Colonic mucosa (tissue), 4 donors: Measurements from ENCODE around the gene SYNE3. TPM values are rescaled to one million over a fixed set of nuclear protein-coding genes. Genes with fewer than 3 reads are reported as not detected.

Source experiments
- DNase-seq: peaks from one replicate; pipeline ENCODE4 v3.0.0-alpha.2; 2020
- H3K27ac ChIP-seq: fragments of 200-600 bp; one replicate; pipeline ENCODE4 v1.8.0; 2021
- H3K27me3 ChIP-seq: fragments of 200-600 bp; one replicate; pipeline ENCODE4 v1.8.0; 2021
- H3K36me3 ChIP-seq: fragments of 200-600 bp; one replicate; pipeline ENCODE4 v1.8.0; 2021
- H3K4me1 ChIP-seq: fragments of 200-600 bp; one replicate; pipeline ENCODE4 v1.8.0; 2021; ENCODE audit warnings: mild to moderate bottlenecking
- H3K4me3 ChIP-seq: fragments of 200-600 bp; one replicate; pipeline ENCODE4 v1.8.0; 2021
- H3K9ac ChIP-seq, 2 donors: one replicate each; pipeline ENCODE4 v1.7.0; 2013; ENCODE audit warnings: control low read depth in 2 of 2, low read depth in 2 of 2, low read length in 2 of 2
- H3K9me3 ChIP-seq: fragments of 200-600 bp; one replicate; pipeline ENCODE4 v1.8.0; 2021
- intact Hi-C: fragments of 100-400 bp; cut with DNase I; formaldehyde crosslinking; loops from one replicate; pipeline ENCODE4 v1.14.1; 2022
- total RNA-seq, 2 donors: library from RNA; stranded (reverse); fragmentation: NEBNext Ultra II Directional in 1 of 2; extraction: Animal tissue kit (Norgen Biotek cat#: 25700) in 1 of 2; gene quantifications; one replicate each; pipeline ENCODE4 v1.2.1, GENCODE V29; 2021
- TF ChIP-seq, protein P1 (sequence below): fragments of 200-600 bp; IDR thresholded peaks from one replicate; pipeline ENCODE4 v1.8.0; 2022; ENCODE audit warnings: antibody characterized with exemption, mild to moderate bottlenecking
- donor health status: healthy.
- donor health status: DM: no; HTN: no; CAD: no.
- donor health status: DM: no; HTN: no; CAD: no.

SYNE3 gene
- total RNA-seq, 2 donors from 2014 or later: 7.3 to 9.5 TPM

DNA sequence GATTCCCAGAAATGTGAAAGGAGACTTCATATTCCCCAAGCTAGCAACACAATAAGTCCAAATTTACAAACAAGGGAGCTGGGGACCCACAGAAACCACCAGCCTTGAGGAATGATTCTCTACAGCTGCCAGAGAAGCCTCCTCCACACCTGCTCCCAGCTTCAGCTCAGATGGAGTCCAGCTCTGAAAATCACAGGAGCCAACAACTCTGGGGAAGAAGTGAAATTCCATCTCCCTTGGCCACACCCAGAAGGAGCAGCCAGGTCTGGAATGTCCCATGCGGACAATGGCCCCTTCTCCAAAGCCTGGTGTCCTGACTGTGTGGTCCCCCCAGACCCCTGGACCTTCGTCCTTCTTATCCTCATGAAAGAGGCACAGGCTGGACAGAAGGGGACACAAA, 45.4 kb downstream of the SYNE3 start:
- Histone ChIP-seq H3K27me3 (no peaks in the 10 kb centered on the region), H3K4me3 (no peak overlapping the region), H3K36me3 (peaks cover 4% of the 10 kb centered on the region), H3K27ac (no peak overlapping the region), H3K9me3 (no peaks in the 10 kb centered on the region), H3K4me1 (peaks cover 3% of the 10 kb centered on the region), H3K9ac (peak overlapping the region in 1 of 2 donors; percentile 2)
- intact Hi-C loops: no loop called here
- no peak for DNase-seq
- TF ChIP-seq, protein P1, sequence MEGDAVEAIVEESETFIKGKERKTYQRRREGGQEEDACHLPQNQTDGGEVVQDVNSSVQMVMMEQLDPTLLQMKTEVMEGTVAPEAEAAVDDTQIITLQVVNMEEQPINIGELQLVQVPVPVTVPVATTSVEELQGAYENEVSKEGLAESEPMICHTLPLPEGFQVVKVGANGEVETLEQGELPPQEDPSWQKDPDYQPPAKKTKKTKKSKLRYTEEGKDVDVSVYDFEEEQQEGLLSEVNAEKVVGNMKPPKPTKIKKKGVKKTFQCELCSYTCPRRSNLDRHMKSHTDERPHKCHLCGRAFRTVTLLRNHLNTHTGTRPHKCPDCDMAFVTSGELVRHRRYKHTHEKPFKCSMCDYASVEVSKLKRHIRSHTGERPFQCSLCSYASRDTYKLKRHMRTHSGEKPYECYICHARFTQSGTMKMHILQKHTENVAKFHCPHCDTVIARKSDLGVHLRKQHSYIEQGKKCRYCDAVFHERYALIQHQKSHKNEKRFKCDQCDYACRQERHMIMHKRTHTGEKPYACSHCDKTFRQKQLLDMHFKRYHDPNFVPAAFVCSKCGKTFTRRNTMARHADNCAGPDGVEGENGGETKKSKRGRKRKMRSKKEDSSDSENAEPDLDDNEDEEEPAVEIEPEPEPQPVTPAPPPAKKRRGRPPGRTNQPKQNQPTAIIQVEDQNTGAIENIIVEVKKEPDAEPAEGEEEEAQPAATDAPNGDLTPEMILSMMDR: no peak

DNA sequence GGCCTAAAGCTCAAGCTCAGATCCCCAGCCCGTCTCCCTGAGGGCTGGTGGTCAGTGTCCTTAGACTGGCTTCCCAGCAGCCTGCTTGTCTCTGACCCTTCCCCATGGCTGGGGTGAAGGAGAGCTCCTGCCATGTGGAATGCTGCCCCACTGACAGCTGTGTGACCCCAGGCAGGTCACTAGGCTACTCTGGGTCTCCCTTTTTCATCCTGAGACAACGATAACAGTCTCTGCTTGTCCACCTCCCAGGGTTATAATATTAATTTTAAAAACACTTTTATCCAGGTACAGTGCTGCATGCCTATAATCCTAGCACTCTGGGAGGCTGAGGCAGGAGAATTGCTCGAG, 47.3 kb downstream of the SYNE3 start:
- intact Hi-C loops: no loop called here
- TF ChIP-seq, protein P1: no peak
- peak overlapping the region; percentile 70 for H3K27ac ChIP-seq
- peaks cover 3% of the 10 kb centered on the region for H3K4me1 ChIP-seq
- no peak overlapping the region for H3K4me3 ChIP-seq
- no peaks in the 10 kb centered on the region for H3K27me3 ChIP-seq
- H3K36me3 ChIP-seq: no peaks in the 10 kb centered on the region
- DNase-seq: no peak
- peak overlapping the region in 1 of 2 donors; percentile 73 for H3K9ac ChIP-seq
- H3K9me3 ChIP-seq: no peaks in the 10 kb centered on the region

DNA sequence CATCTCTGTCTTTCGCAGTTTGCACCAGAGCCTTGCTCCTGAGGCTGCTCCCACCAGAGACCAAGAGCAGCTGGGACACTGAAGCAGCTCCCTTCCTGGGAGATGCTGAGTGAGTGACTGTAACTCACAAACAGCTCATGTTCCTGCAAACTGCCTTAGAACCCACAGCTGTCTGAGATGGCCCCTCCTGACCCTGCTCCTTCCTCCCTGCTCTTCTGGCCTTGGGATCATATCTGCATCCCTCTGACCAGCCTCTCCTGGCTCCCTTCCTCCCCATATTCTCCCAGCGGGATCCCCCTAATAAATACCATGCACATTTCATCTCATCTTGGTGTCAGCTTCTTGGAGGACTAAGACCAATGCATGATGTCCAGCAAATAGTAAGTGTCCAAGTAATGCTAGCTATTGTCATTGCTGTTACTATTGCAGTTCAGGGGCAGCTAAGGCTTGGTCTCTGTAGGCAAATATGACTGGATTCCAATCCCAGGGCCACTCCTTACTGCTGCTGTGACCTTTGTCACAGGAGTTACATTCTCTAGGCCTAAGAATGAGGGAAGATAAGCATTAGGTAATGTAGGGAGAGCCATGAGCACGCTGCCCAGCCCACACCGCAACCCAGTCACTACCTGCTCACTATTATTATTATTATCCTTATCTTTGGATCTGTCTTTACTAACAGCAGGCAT, 47.9 kb downstream of the SYNE3 start:
- Histone ChIP-seq H3K36me3 (no peaks in the 10 kb centered on the region), H3K27ac (peak overlapping the region; percentile 70), H3K9me3 (no peaks in the 10 kb centered on the region), H3K9ac (peak overlapping the region in 1 of 2 donors; percentile 73), H3K27me3 (no peaks in the 10 kb centered on the region), H3K4me1 (peaks cover 8% of the 10 kb centered on the region), H3K4me3 (no peak overlapping the region)
- intact Hi-C loops: no loop called here
- peak; percentile 73 for DNase-seq
- TF ChIP-seq, protein P1: no peak

DNA sequence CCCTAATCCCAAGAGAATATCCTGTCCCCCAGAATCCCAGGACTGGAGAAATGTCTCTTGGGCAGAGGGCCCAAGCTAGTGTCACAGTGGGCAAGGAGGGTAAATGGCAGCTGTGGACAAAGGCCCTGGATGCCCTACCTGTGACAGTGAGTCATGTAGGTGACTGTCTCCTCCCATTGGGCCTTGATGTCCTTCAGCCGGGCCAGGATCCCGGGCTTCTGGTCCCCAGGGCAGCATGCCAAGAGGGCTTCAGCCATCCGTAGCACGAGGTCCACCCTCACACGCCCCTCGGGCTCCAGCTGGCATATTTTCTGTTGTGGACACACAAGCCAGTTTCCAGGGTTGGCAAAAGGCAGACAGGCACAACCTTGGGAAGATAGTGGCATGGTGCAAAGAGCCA, 48.8 kb downstream of the SYNE3 start:
- TF ChIP-seq, protein P1: no peak
- Histone ChIP-seq H3K9ac (peak overlapping the region in 1 of 2 donors; percentile 73), H3K36me3 (no peaks in the 10 kb centered on the region), H3K4me1 (peaks cover 11% of the 10 kb centered on the region), H3K4me3 (no peak overlapping the region), H3K27ac (no peak overlapping the region), H3K9me3 (no peaks in the 10 kb centered on the region), H3K27me3 (no peaks in the 10 kb centered on the region)
- intact Hi-C loops: no loop called here
- DNase-seq: no peak

DNA sequence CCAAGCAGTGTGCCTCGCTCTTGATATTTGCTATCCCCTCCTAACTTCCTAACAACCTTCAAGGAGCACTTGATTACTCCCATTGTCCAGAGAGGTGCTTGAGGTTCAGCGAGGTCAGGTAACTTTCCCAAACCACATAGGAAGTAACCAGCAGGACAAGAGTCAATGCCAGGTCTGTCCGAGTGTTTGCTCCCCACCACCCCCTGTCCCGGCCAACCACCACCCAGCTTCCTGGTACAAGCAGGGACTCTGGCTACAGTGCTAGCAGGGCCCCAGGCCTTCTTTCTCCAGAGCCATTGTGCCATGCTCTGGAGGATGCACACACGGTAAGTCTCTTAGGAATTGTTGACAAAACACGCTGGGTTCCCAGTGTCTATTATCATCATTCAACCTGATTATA, 49.2 kb downstream of the SYNE3 start:
- Histone ChIP-seq H3K36me3 (no peaks in the 10 kb centered on the region), H3K4me1 (peaks cover 11% of the 10 kb centered on the region), H3K4me3 (no peak overlapping the region), H3K9ac (no peak overlapping the region), H3K27me3 (no peaks in the 10 kb centered on the region), H3K27ac (no peak overlapping the region), H3K9me3 (no peaks in the 10 kb centered on the region)
- intact Hi-C loops: no loop called here
- no peak for DNase-seq
- TF ChIP-seq, protein P1: no peak

Other genes with a start within 250 kb of the SYNE3 start
- gene CLMN, start 196.7 kb downstream of the SYNE3 start, total RNA-seq: 100 to 1,000 TPM; 105 to 131 TPM
- 10 to 100 TPM; 51.9 to 64.6 TPM for gene GLRX5, start 18.4 kb upstream of the SYNE3 start, total RNA-seq
- not detected for gene TCL1B, start 169.8 kb upstream of the SYNE3 start, total RNA-seq
- gene TCL1A, start 197.5 kb upstream of the SYNE3 start, total RNA-seq: under 1 TPM in 1 of 2 donors, not detected in 1; 0.57 TPM